GM21619 (cell line): ENCODE results near the gene STPG2.
"Not testable (repeated sequence)": the region's sequence is repeated elsewhere in the genome, so short reads cannot be mapped to it uniquely, and the experiment has no call there.

Experiments used
- ATAC-seq: cut with Tn5 transposase; IDR thresholded peaks from one replicate; pipeline ENCODE4 v1.9.1; 2021; ENCODE audit not compliant: unreplicated experiment

Gene STPG2

GRCh38 chr4:97646997-97647396 lies 496.3 kb downstream of the STPG2 start:
- ATAC-seq: no peak

GRCh38 chr4:97645071-97645821 lies 498.0 kb downstream of the STPG2 start:
- ATAC-seq: no peak

GRCh38 chr4:97643179-97643578 lies 500.1 kb downstream of the STPG2 start:
- ATAC-seq: no peak

GRCh38 chr4:97639961-97640360 lies 503.3 kb downstream of the STPG2 start:
- ATAC-seq: no peak

- not testable (repeated sequence) for ATAC-seq
Observed at GRCh38 chr4:97633831-97634230, 509.4 kb downstream of the STPG2 start.

- ATAC-seq: no peak
Observed at GRCh38 chr4:97627750-97628149, 515.5 kb downstream of the STPG2 start.

- no peak for ATAC-seq
Observed at GRCh38 chr4:97624204-97624603, 519.1 kb downstream of the STPG2 start.

GRCh38 chr4:97605932-97606331 lies 537.3 kb downstream of the STPG2 start:
- no peak for ATAC-seq

GRCh38 chr4:97593248-97593647 lies 550.0 kb downstream of the STPG2 start:
- ATAC-seq: no peak

GRCh38 chr4:97590266-97590665 lies 553.0 kb downstream of the STPG2 start:
- no peak for ATAC-seq

GRCh38 chr4:97589481-97590196 lies 553.6 kb downstream of the STPG2 start:
- no peak for ATAC-seq

- ATAC-seq: no peak
Observed at GRCh38 chr4:97587912-97588311, 555.4 kb downstream of the STPG2 start.

GRCh38 chr4:97585274-97585673 lies 558.0 kb downstream of the STPG2 start:
- ATAC-seq: no peak

GRCh38 chr4:97582890-97583289 lies 560.4 kb downstream of the STPG2 start:
- ATAC-seq: no peak

- ATAC-seq: no peak
Observed at GRCh38 chr4:97577004-97577403, 566.3 kb downstream of the STPG2 start.

- ATAC-seq: no peak
Observed at GRCh38 chr4:97560009-97560408, 583.3 kb downstream of the STPG2 start.

- ATAC-seq: no peak
Observed at GRCh38 chr4:97558204-97558778, 585.0 kb downstream of the STPG2 start.

GRCh38 chr4:97550637-97551036 lies 592.6 kb downstream of the STPG2 start:
- not testable (repeated sequence) for ATAC-seq

- peak; percentile 74 for ATAC-seq
Observed at GRCh38 chr4:97548943-97549583, 594.2 kb downstream of the STPG2 start.

- ATAC-seq: no peak
Observed at GRCh38 chr4:97548186-97548585, 595.1 kb downstream of the STPG2 start.

- ATAC-seq: no peak
Observed at GRCh38 chr4:97531351-97531750, 611.9 kb downstream of the STPG2 start.

GRCh38 chr4:97530676-97531075 lies 612.6 kb downstream of the STPG2 start:
- no peak for ATAC-seq
